ENCODE measurements around the gene RAB44.

DNA sequence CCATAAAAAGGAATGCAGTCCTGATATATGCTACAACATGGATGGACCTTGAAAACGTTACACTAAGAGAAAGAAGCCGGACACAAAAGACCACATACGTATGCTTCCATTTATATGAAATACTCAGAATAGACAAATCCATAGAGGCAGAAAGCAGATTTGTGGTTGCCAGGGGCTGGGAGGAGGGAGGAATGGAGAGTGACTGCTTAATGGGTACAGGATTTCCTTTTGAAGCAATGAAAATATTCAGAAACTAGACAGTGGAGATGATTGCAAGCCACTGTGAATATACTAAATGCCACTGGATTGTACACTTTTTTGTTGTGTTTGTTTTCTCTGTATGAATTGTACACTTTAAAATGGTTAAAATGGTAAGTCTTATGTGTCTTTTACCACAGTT, 48.5 kb upstream of the RAB44 start:
- TF ChIP-seq GATA2 (IDR thresholded peaks at IDR 0.05; ENCODE audit: low read depth, low read length), result no peak
- no peak for TF ChIP-seq GATA3 (IDR thresholded peaks at IDR 0.05; ENCODE audit: low read depth, low read length)

All from SH-SY5Y (cell line).